Measurements from ENCODE around the gene CCDC185.

DNA sequence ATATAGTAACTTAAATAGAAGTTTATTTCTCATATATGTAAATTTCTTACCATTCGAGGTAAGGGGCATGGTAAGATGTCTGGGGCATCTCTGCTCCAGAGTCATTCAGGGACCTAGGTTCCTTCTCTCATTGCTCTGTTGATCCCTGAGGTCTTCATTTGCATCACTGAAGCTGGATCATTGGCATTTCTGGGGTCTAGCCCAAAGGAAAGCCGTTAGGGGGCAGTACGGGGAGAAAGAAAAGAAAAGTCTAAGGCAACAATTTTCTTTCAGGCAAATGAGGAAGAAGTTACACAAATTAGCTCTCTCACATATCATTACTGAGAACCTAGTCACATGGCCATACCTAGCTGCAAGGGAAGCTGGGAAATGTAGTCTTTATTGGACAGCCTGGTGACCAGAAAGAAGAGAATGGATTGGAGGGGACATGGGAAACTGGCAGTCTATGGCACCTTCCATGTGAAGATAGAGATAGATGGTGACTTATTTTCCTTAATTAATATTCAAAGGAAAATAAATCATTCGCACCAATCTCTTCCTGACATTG, 19.1 kb upstream of the CCDC185 start:
- TF ChIP-seq POLR2AphosphoS5 (IDR thresholded peaks at IDR 0.05; ENCODE audit: low read depth, low read length) (no peak), TAF1 (IDR thresholded peaks at IDR 0.05; ENCODE audit: low read depth, low read length) (no peak), POLR2A (IDR thresholded peaks at IDR 0.05; ENCODE audit: low read depth, low read length) (no peak), PAX5 (IDR thresholded peaks at IDR 0.05; ENCODE audit: insufficient read depth, low read length, severe bottlenecking) (no peak)
